Thyroid gland (tissue), 4 donors: ENCODE data around the gene MS4A6E.

Source experiments
- POLR2A ChIP-seq, 2 donors: fragments of 450-650 bp; IDR thresholded peaks; one replicate each; pipeline ENCODE4 v1.6.1; 2017; ENCODE audit warnings: antibody characterized with exemption in 2 of 2, mild to moderate bottlenecking in 2 of 2, moderate library complexity in 1 of 2
- TF ChIP-seq, protein P1 (sequence below), 6 experiments: fragments of 200-600 bp in 3 of 6; fragments of 450-650 bp in 3 of 6; sonication (generic) in 3 of 6; IDR thresholded peaks; one replicate each; pipeline ENCODE4 v1.5.1; 2016 to 2019; ENCODE audit warnings: antibody characterized with exemption in 6 of 6, mild to moderate bottlenecking in 2 of 6, inconsistent platforms in 1 of 6, moderate library complexity in 1 of 6

DNA sequence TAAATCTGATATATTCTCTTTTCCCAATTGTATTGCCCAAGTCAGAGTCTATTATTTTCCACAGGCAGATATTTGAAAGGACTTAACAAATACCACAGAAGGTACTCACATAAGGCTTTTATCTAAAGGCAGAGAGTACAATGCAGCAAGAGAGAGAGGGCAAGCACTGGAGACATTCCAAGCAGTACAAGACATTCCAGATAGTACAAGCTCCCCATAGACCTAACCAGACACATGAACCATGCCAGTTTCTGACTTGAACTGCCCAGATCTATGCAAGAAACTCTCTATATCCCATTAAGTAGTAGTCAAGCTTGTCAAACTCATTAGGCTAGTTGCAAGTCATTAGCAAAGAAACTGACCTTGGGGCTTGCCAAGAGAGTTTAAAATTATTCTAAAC, 11.2 kb upstream of the MS4A6E start:
- TF ChIP-seq, protein P1, sequence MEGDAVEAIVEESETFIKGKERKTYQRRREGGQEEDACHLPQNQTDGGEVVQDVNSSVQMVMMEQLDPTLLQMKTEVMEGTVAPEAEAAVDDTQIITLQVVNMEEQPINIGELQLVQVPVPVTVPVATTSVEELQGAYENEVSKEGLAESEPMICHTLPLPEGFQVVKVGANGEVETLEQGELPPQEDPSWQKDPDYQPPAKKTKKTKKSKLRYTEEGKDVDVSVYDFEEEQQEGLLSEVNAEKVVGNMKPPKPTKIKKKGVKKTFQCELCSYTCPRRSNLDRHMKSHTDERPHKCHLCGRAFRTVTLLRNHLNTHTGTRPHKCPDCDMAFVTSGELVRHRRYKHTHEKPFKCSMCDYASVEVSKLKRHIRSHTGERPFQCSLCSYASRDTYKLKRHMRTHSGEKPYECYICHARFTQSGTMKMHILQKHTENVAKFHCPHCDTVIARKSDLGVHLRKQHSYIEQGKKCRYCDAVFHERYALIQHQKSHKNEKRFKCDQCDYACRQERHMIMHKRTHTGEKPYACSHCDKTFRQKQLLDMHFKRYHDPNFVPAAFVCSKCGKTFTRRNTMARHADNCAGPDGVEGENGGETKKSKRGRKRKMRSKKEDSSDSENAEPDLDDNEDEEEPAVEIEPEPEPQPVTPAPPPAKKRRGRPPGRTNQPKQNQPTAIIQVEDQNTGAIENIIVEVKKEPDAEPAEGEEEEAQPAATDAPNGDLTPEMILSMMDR (IDR thresholded peaks at IDR 0.05) = no peak
- no peak for TF ChIP-seq POLR2A (IDR thresholded peaks at IDR 0.05)
